GM21390 (cell line): Measurements from ENCODE around the gene RPS5.

Experiments
- ATAC-seq: cut with Tn5 transposase; IDR thresholded peaks from one replicate; pipeline ENCODE4 v1.9.1; 2021; ENCODE audit not compliant: unreplicated experiment

The RPS5 gene

GRCh38 chr19:58382997-58383603 is 4.0 kb upstream of the RPS5 start:
- ATAC-seq = no peak

GRCh38 chr19:58385313-58385890 is 1.7 kb upstream of the RPS5 start:
- ATAC-seq = no peak

- no peak for ATAC-seq
These were observed 1.0 kb upstream of the RPS5 start for GRCh38 chr19:58385891-58386575.

- ATAC-seq = no peak
These were observed 487 bp downstream of the RPS5 start for GRCh38 chr19:58387338-58388174.

GRCh38 chr19:58388175-58388526 is 1.1 kb downstream of the RPS5 start:
- no peak for ATAC-seq

- no peak for ATAC-seq
These were observed 6.1 kb downstream of the RPS5 start for GRCh38 chr19:58392945-58393724.

- no peak for ATAC-seq
These were observed 6.6 kb downstream of the RPS5 start for GRCh38 chr19:58393725-58394033.

- ATAC-seq = no peak
These were observed 7.8 kb downstream of the RPS5 start for GRCh38 chr19:58394821-58395219.

GRCh38 chr19:58395220-58395978 is 8.3 kb downstream of the RPS5 start, which contains the start of gene RNF225:
TSS of gene RNF225 (plus strand) at chr19:58395656. CDS start at chr19:58396090, 434 bp downstream.
- no peak for ATAC-seq

- ATAC-seq = no peak
These were observed 9.0 kb downstream of the RPS5 start for GRCh38 chr19:58395979-58396627.

- ATAC-seq = no peak
These were observed 9.8 kb downstream of the RPS5 start for GRCh38 chr19:58396691-58397532.

- no peak for ATAC-seq
These were observed 10.5 kb downstream of the RPS5 start for GRCh38 chr19:58397533-58398037.

- ATAC-seq = no peak
These were observed 11.0 kb downstream of the RPS5 start for GRCh38 chr19:58398087-58398486.

GRCh38 chr19:58398545-58398944 is 11.5 kb downstream of the RPS5 start:
- ATAC-seq = no peak

GRCh38 chr19:58399903-58400302 is 12.8 kb downstream of the RPS5 start:
- no peak for ATAC-seq

GRCh38 chr19:58400316-58400915 is 13.3 kb downstream of the RPS5 start:
- no peak for ATAC-seq

- peak; percentile 97 for ATAC-seq
These were observed 14.1 kb downstream of the RPS5 start for GRCh38 chr19:58400916-58401839.
